ENCODE measurements around the gene SH3D19. TPM values are rescaled to one million over a fixed set of nuclear protein-coding genes. Genes with fewer than 3 reads are reported as not detected.

SH3D19 gene
- total and polyA plus RNA-seq, 2 experiments from 2014 or later = 28.2 to 54.7 TPM

GRCh38 chr4:151105454-151106032, 219.9 kb downstream of the SH3D19 start:
- H3K4me1 ChIP-seq (ENCODE audit: insufficient read depth) = peaks cover 16% of the 10 kb centered on the region
- DNase-seq (ENCODE audit: low spot score) = no peak
- no peak for TF ChIP-seq EZH2 (IDR thresholded peaks at IDR 0.05; ENCODE audit: borderline replicate concordance)
- no peak for TF ChIP-seq EZH2phosphoT487 (IDR thresholded peaks at IDR 0.05; ENCODE audit: low read depth, severe bottlenecking, unreplicated experiment)
- TF ChIP-seq CTCF (IDR thresholded peaks at IDR 0.05; ENCODE audit: poor library complexity) = no peak
- no peaks in the 10 kb centered on the region for H3K9me2 ChIP-seq (replicated peaks; ENCODE audit: insufficient read depth)
- no peak overlapping the region for H3K4me2 ChIP-seq
- H4K20me1 ChIP-seq (ENCODE audit: insufficient read depth, poor library complexity, severe bottlenecking) = peaks cover 38% of the 10 kb centered on the region
- no peaks in the 10 kb centered on the region for H3K27me3 ChIP-seq
- H2AFZ ChIP-seq = no peak overlapping the region
- no peaks in the 10 kb centered on the region for H3K36me3 ChIP-seq (replicated peaks; ENCODE audit: insufficient read depth, low read depth)
- H3K27ac ChIP-seq = no peak overlapping the region
- peaks cover 24% of the 10 kb centered on the region for H3K79me2 ChIP-seq
- WGBS (ENCODE audit: low lambda C conversion rate, missing lambda C conversion rate) = 97% methylated on average over 5 of the region's 5 CpGs
- H3K9me3 ChIP-seq (ENCODE audit: low read depth) = no peaks in the 10 kb centered on the region
- H3K4me3 ChIP-seq = no peak overlapping the region

GRCh38 chr4:151104621-151105020, 220.8 kb downstream of the SH3D19 start:
- H3K27ac ChIP-seq = no peak overlapping the region
- H3K27me3 ChIP-seq = no peaks in the 10 kb centered on the region
- H3K9me3 ChIP-seq (ENCODE audit: low read depth) = no peaks in the 10 kb centered on the region
- no peaks in the 10 kb centered on the region for H3K36me3 ChIP-seq (replicated peaks; ENCODE audit: insufficient read depth, low read depth)
- H2AFZ ChIP-seq = no peak overlapping the region
- DNase-seq (ENCODE audit: low spot score) = no peak
- H3K4me3 ChIP-seq = no peak overlapping the region
- 96% methylated on average over 1 of the region's 1 CpG for WGBS (ENCODE audit: low lambda C conversion rate, missing lambda C conversion rate)
- no peak for TF ChIP-seq EZH2 (IDR thresholded peaks at IDR 0.05; ENCODE audit: borderline replicate concordance)
- TF ChIP-seq EZH2phosphoT487 (IDR thresholded peaks at IDR 0.05; ENCODE audit: low read depth, severe bottlenecking, unreplicated experiment) = no peak
- peaks cover 16% of the 10 kb centered on the region for H3K4me1 ChIP-seq (ENCODE audit: insufficient read depth)
- no peak overlapping the region for H3K4me2 ChIP-seq
- peaks cover 44% of the 10 kb centered on the region for H4K20me1 ChIP-seq (ENCODE audit: insufficient read depth, poor library complexity, severe bottlenecking)
- no peaks in the 10 kb centered on the region for H3K9me2 ChIP-seq (replicated peaks; ENCODE audit: insufficient read depth)
- peaks cover 34% of the 10 kb centered on the region for H3K79me2 ChIP-seq

- Histone ChIP-seq H3K4me1 (ENCODE audit: insufficient read depth) (peaks cover 16% of the 10 kb centered on the region), H3K36me3 (replicated peaks; ENCODE audit: insufficient read depth, low read depth) (no peaks in the 10 kb centered on the region), H4K20me1 (ENCODE audit: insufficient read depth, poor library complexity, severe bottlenecking) (peaks cover 44% of the 10 kb centered on the region), H2AFZ (no peak overlapping the region), H3K4me2 (no peak overlapping the region), H3K79me2 (peaks cover 35% of the 10 kb centered on the region), H3K27me3 (no peaks in the 10 kb centered on the region), H3K4me3 (no peak overlapping the region), H3K9me2 (replicated peaks; ENCODE audit: insufficient read depth) (no peaks in the 10 kb centered on the region), H3K27ac (no peak overlapping the region), H3K9me3 (ENCODE audit: low read depth) (no peaks in the 10 kb centered on the region)
- 90% methylated on average over 2 of the region's 2 CpGs for WGBS (ENCODE audit: low lambda C conversion rate, missing lambda C conversion rate)
- TF ChIP-seq EZH2 (IDR thresholded peaks at IDR 0.05; ENCODE audit: borderline replicate concordance) (no peak), EZH2phosphoT487 (IDR thresholded peaks at IDR 0.05; ENCODE audit: low read depth, severe bottlenecking, unreplicated experiment) (no peak), CTCF (IDR thresholded peaks at IDR 0.05; ENCODE audit: poor library complexity) (no peak)
- no peak for DNase-seq (ENCODE audit: low spot score)
Observed at GRCh38 chr4:151103758-151104157, 221.6 kb downstream of the SH3D19 start.

- 17% methylated on average over 3 of the region's 3 CpGs for WGBS (ENCODE audit: low lambda C conversion rate, missing lambda C conversion rate)
- H3K4me2 ChIP-seq = peak overlapping the region; percentile 98
- no peaks in the 10 kb centered on the region for H3K9me2 ChIP-seq (replicated peaks; ENCODE audit: insufficient read depth)
- H3K4me3 ChIP-seq = peak overlapping the region; percentile 79
- H3K4me1 ChIP-seq (ENCODE audit: insufficient read depth) = peaks cover 16% of the 10 kb centered on the region
- DNase-seq (ENCODE audit: low spot score) = no peak
- peak overlapping the region; percentile 96 for H3K27ac ChIP-seq
- H3K36me3 ChIP-seq (replicated peaks; ENCODE audit: insufficient read depth, low read depth) = no peaks in the 10 kb centered on the region
- no peak overlapping the region for H2AFZ ChIP-seq
- TF ChIP-seq CTCF (IDR thresholded peaks at IDR 0.05; ENCODE audit: poor library complexity) (no peak), EZH2 (IDR thresholded peaks at IDR 0.05; ENCODE audit: borderline replicate concordance) (no peak), EZH2phosphoT487 (IDR thresholded peaks at IDR 0.05; ENCODE audit: low read depth, severe bottlenecking, unreplicated experiment) (no peak)
- peaks cover 44% of the 10 kb centered on the region for H4K20me1 ChIP-seq (ENCODE audit: insufficient read depth, poor library complexity, severe bottlenecking)
- H3K27me3 ChIP-seq = no peaks in the 10 kb centered on the region
- H3K9me3 ChIP-seq (ENCODE audit: low read depth) = no peaks in the 10 kb centered on the region
- peaks cover 35% of the 10 kb centered on the region for H3K79me2 ChIP-seq
Observed at GRCh38 chr4:151100531-151100930, 224.9 kb downstream of the SH3D19 start.

Measured in hepatocyte (in vitro differentiated cells).